ENCODE results near the gene GALT.

GALT gene

GRCh38 chr9:34684816-34685215 is 38.3 kb downstream of the GALT start:
- no peak overlapping the region for H3K4me3 ChIP-seq (ENCODE audit: low read depth, low read length)
- TF ChIP-seq CTCF (IDR thresholded peaks at IDR 0.05; ENCODE audit: insufficient read depth, low read depth, low read length, missing control alignments), result no peak

GRCh38 chr9:34685591-34685990 is 39.1 kb downstream of the GALT start:
- no peak for DNase-seq (ENCODE audit: low read depth)

More at GRCh38 chr9:34684816-34685215, 38.3 kb downstream of the GALT start:
- DNase-seq (ENCODE audit: low read depth), result no peak

GRCh38 chr9:34686231-34686630 is 39.8 kb downstream of the GALT start:
- TF ChIP-seq CTCF (IDR thresholded peaks at IDR 0.05; ENCODE audit: insufficient read depth, low read depth, low read length, missing control alignments), result no peak

More at GRCh38 chr9:34685591-34685990, 39.1 kb downstream of the GALT start:
- H3K4me3 ChIP-seq (ENCODE audit: low read depth, low read length), result no peak overlapping the region
- TF ChIP-seq CTCF (IDR thresholded peaks at IDR 0.05; ENCODE audit: insufficient read depth, low read depth, low read length, missing control alignments), result no peak

GRCh38 chr9:34686732-34687131 is 40.3 kb downstream of the GALT start:
- DNase-seq (ENCODE audit: low read depth), result no peak
- no peak for TF ChIP-seq CTCF (IDR thresholded peaks at IDR 0.05; ENCODE audit: insufficient read depth, low read depth, low read length, missing control alignments)
- H3K4me3 ChIP-seq (ENCODE audit: low read depth, low read length), result no peak overlapping the region

More at GRCh38 chr9:34686231-34686630, 39.8 kb downstream of the GALT start:
- no peak for DNase-seq (ENCODE audit: low read depth)
- H3K4me3 ChIP-seq (ENCODE audit: low read depth, low read length), result no peak overlapping the region

GRCh38 chr9:34687276-34688030 is 41.0 kb downstream of the GALT start:
- no peak for DNase-seq (ENCODE audit: low read depth)
- H3K4me3 ChIP-seq (ENCODE audit: low read depth, low read length), result no peak overlapping the region
- TF ChIP-seq CTCF (IDR thresholded peaks at IDR 0.05; ENCODE audit: insufficient read depth, low read depth, low read length, missing control alignments), result no peak

GRCh38 chr9:34688329-34689115 is 42.0 kb downstream of the GALT start:
- TF ChIP-seq CTCF (IDR thresholded peaks at IDR 0.05; ENCODE audit: insufficient read depth, low read depth, low read length, missing control alignments), result no peak

More at GRCh38 chr9:34688329-34689115, 42.0 kb downstream of the GALT start:
- no peak overlapping the region for H3K4me3 ChIP-seq (ENCODE audit: low read depth, low read length)
- no peak for DNase-seq (ENCODE audit: low read depth)
